Dedifferentiated amniotic fluid mesenchymal stem cell (primary cell): ENCODE measurements around the gene SLC25A30.
"Not testable (repeated sequence)": the region's sequence is repeated elsewhere in the genome, so short reads cannot be mapped to it uniquely, and the experiment has no call there.

Source experiments
- DNase-seq: peaks from one replicate; pipeline ENCODE4 v3.0.0-alpha.2; 2016; ENCODE audit errors: extremely low spot score

SLC25A30 gene

DNA sequence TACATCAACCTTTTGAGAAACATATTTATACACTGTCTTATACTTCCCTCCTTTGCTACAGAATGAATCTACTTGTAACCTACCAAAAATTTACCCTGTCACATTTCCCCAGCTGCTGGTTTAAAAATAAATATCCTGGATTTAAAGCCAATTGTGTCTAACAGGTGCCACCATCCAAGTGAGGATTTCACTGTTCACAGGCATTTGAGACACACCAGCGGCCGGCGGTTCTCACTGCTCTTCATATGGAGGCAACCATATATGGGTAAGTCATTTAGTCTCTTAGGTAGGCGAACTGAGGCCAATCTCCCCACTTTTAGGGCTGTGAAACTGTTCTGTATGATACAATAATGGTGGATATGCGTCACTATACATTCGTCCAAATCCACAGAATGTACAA is 26.2 kb downstream of the SLC25A30 start:
- no peak for DNase-seq

DNA sequence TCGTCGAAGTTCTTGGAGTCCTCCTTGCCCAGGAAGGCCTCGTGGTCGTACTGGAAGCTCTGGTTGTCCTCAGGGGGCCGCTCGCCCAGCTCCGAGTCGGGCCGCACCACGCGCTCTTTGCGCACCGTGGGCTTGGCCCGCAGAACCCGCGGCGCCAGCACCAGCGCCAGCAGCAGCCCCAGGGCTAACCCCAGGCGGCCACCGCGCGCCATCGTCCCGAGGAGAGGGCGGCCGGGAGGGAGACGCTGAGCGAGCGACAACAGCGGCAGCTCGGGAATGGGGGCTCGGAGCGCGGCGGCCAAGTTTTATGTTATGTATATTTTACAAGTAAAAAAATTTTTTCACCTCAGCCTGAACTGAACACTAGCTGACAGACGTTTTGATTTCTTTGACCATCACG is 27.0 kb downstream of the SLC25A30 start:
- not testable (repeated sequence) for DNase-seq

DNA sequence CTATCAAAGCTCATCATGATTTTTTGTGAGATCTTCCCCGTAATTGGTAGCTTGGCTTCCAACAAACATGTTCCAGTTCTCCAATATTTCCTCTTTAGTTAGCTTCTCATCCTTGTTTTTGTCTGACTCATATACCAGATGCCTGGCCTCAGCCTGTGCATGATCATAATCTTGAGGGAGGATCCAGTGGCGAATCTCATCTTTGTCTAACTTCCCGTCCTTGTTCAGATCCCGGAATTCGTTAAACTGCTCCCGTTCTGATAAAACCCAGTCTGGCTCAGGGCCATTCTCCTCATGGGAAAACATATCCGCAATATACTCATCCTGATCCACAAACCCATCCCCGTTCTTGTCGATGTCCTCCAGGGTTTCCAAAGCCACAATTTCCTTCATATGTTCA is 27.8 kb downstream of the SLC25A30 start:
- DNase-seq: not testable (repeated sequence)

DNA sequence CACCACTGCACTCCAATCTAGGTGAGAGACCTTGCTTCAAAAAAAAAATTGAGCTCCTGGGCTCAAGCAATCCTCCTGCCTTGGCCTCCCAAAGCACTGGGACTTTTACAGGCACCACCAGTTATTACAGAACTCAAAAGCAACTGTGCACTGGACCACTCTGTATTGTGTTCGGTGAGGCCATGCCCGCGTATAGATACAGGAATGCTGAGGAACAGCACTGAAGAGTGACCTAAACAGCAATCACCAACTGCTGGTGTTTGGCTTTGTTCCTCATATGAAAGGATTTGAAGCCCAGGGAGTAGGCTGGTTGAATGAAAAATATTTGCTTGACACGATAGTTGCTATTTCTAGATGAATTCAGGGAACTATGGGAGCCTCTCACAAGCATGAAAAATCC is 29.5 kb downstream of the SLC25A30 start:
- no peak for DNase-seq

DNA sequence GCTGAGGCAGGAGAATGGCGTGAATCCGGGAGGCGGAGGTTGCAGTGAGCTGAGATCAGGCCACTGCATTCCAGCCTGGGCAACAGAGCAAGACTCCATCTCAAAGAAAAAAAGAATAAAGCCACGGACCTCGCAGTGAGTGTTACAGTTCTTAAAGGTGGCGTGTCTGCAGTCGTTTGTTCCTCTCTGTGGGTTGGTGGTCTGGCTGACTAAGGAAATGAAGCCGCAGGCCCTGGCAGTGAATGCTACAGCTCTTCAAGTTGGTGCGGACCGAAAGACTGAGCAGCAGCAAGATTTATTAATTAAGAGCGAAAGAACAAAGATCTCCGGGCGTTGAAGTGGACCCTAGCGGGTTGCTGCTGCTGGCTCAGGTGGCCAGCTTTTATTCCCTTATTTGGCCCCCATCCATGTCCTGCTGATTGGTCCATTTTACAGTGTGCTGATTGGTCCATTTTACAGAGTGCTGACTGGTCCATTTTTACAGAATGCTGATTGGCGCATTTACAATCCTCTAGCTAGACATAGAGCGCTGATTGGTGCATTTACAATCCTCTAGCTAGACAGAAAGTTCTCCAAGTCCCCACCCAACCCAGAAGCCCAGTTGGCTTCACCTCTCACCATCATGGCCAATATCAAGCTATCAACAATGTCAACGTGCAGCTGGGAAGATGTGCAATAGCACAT is 31.1 kb downstream of the SLC25A30 start:
- DNase-seq: not testable (repeated sequence)

DNA sequence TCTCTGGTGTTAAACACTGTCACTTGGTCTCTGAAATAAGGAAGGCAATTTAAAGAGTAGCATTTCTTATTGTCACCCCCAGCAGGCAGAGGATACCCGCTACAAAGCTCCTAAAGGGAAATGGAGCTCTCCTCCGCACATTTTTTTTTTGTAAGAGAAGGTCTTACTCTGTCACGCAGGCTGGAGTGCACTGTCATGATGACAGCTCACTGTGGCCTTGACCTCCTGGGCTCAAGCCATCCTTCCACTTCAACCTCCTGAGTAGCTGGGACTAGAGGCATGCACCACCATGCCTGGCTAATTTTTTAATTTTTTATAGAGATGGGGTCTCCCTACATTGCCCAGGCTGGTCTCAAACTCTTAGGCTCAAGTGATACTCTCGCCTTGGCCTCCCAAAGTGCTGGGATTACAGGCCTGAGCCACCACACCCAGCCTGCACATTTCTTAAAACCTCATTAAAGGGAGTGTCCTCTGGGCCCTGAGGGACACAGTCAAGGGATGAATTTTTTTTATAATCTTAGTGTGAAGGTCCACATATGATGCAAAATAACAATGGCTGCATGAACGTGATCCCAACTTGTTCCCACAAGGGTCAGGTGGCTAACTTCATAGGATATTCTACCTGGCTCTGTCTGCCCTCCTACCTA is 32.1 kb downstream of the SLC25A30 start:
- DNase-seq: no peak

DNA sequence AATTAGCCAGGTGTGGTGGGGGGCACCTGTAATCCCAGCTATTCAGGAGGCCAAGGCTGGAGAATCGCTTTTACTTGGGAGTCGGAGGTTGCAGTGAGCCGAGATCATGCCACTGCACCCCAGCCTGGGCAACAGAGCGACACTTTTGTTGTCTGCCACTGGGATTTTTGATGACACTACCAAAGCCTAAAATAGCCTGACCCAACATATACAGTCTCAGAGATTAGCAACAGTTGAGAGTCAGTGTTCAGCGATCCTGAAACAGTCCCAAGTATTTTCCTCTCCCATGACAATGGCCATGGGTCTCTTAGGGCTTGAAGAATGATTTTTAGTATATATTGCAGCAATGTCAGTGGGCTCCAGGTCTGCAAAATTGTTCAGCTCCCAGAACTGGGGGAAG is 32.9 kb downstream of the SLC25A30 start:
- no peak for DNase-seq

DNA sequence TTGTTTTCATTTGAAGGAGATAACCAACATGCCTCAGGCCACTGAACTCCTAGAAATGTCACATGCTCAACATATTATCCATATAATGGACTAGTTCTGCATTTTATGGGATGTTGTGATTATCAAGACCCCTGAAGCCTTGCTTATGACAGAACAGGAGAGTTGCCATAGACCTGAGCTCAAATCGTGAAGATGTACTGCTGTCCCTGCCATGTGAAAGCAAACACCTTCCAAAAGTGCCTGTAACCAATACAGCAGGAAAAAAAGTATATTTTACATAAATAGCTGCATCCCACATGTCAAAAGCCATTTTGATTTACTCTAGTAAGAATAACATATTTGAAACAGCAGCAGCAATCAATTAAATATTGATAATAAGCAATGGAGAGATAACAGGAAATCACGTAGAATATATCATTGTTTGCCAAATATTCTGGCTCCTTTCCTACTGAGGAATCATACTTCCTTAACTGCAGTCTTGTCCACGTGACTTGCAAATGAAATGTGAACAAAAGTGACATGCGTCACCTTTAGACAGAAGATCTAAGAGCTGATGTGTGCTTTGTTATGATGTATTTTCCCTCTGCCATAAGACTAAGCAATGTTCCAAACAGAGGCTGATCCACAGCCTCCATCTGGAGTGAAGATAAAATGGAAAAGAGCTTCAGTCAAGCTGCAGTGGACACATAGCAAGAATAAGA is 33.5 kb downstream of the SLC25A30 start:
- no peak for DNase-seq

DNA sequence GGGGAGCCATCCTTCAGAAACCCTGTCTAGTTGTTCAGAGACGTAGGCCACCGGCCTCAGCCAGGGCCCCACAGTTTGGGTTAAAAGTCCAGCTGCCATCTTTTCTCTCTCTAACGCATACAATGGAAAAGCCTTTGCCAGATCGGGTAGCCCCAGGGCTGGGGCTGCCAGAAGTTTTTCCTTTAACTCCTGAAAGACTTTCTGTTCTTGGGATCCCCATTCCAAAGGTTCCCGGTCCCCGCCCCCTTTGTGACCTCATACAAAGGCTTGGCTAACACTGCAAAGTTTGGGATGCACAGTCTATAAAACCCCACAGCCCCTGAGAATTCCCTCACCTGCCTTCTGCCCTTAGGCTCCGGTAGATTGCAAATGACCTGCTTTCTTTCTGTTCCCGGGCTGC is 35.4 kb downstream of the SLC25A30 start:
- not testable (repeated sequence) for DNase-seq

DNA sequence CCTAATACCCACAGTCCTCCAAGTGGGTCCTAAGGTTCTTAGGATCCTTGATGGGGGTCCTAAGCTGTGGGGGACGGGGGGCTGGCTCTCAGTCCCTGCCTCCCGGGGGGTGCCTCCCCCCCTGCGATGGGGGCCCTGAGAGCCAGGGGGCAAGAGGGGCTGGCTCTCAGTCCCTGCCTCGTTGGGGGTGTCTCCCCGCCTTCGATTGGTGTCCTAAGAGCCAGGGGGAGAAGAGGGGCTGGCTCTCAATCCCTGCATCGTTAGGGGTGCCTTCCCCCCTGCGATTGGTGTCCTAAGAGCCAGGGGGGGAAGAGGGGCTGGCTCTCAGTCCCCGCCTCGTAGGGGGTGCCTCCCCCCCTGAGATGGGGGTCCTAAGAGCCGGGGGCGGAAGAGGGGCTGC is 37.0 kb downstream of the SLC25A30 start:
- DNase-seq: no peak

DNA sequence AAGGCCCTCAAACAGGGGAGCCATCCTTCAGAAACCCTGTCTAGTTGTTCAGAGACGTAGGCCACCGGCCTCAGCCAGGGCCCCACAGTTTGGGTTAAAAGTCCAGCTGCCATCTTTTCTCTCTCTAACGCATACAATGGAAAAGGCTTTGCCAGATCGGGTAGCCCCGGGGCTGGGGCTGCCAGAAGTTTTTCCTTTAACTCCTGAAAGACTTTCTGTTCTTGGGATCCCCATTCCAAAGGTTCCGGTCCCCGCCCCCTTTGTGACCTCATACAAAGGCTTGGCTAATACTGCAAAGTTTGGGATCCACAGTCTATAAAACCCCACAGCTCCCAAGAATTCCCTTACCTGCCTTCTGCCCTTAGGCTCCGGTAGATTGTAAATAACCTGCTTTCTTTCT is 37.5 kb downstream of the SLC25A30 start:
- not testable (repeated sequence) for DNase-seq

DNA sequence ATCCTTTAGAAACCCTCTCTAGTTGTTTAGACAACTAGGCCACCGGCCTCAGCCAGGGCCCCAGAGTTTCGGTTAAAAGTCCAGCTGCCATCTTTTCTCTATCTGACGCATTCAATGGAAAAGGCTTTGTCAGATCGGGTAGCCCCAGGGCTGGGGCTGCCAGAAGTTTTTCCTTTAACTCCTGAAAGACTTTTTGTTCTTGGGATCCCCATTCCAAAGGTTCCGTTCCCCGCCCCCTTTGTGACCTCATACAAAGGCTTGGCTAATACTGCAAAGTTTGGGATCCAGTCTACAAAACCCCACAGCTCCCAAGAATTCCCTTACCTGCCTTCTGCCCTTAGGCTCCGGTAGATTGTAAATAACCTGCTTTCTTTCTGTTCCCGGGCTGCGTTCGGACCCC is 38.7 kb downstream of the SLC25A30 start:
- not testable (repeated sequence) for DNase-seq

DNA sequence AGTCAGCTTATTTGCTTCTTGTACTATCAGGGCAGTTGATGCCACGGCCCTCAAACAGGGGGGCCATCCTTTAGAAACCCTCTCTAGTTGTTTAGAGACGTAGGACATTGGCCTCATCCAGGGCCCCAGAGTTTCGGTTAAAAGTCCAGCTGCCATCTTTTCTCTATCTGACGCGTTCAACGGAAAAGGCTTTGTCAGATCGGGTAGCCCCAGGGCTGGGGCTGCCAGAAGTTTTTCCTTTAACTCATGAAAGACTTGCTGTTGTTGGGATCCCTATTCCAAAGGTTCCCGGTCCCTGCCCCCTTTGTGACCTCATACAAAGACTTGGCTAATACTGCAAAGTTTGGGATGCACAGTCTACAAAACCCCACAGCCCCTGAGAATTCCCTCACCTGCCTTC is 39.4 kb downstream of the SLC25A30 start:
- DNase-seq: not testable (repeated sequence)

DNA sequence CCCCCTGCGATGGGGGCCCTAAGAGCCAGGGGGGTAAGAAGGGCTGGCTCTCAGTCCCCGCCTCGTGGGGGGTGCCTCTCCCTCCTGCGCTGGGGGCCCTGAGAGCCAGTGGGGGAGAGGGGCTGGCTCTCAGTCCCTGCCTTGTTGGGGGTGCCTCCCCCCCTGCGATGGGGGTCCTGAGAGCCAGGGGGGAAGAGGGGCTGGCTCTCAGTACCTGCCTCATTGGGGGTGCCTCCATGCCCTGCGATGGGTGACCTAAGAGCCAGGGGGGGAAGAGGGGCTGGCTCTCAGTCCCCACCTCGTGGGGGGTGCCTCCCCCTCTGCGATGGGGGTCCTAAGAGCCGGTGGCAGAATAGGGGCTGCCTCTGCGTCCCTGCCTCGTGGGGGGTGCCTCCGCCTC is 40.9 kb downstream of the SLC25A30 start:
- not testable (repeated sequence) for DNase-seq

DNA sequence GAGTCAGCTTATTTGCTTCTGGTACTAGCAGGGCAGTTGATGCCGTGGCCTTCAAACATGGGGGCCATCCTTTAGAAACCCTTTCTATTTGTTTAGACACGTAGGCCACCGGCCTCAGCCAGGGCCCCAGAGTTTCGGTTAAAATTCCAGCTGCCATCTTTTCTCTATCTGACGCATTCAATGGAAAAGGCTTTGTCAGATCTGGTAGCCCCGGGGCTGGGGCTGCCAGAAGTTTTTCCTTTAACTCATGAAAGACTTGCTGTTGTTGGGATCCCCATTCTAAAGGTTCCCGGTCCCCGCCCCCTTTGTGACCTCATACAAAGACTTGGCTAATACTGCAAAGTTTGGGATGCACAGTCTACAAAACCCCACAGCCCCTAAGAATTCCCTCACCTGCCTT is 41.5 kb downstream of the SLC25A30 start:
- not testable (repeated sequence) for DNase-seq

DNA sequence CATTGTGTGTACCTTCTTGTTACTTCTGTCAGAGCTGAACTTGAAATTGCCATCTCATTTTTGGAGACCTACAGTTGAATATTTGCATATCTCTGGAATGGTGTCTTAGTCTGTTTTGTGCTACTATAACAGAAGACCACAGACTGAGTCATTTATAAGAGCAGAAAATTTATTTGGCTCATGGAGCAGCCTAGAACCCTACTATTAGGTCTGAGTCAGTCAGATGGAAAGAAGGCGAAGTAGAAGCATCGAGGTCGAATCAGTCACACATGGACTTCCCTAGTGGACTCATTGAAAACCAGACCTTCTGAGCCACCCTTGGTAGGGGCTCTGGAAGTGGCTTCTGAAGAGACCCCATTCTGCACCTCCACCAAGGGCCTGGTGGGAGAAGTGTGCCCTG is 43.3 kb downstream of the SLC25A30 start:
- DNase-seq: no peak

DNA sequence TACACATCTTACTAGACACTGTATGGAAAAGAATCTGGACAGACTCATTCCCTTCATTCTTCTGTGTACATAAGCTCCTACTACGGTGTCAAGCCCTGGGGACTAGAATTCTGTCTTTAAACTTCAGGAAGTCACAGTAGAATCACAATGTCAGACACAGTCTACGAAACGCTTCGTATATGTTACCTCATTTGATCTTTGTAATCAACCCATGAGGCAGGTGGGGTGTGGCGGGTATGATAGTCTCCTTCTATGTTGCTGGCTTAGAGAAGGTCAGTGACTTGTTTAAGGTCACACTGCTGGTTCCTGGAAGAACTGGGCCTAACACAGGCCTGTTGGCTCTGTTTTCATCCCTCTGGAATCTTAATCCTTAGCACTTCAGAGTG is 45.0 kb downstream of the SLC25A30 start:
- DNase-seq: no peak

DNA sequence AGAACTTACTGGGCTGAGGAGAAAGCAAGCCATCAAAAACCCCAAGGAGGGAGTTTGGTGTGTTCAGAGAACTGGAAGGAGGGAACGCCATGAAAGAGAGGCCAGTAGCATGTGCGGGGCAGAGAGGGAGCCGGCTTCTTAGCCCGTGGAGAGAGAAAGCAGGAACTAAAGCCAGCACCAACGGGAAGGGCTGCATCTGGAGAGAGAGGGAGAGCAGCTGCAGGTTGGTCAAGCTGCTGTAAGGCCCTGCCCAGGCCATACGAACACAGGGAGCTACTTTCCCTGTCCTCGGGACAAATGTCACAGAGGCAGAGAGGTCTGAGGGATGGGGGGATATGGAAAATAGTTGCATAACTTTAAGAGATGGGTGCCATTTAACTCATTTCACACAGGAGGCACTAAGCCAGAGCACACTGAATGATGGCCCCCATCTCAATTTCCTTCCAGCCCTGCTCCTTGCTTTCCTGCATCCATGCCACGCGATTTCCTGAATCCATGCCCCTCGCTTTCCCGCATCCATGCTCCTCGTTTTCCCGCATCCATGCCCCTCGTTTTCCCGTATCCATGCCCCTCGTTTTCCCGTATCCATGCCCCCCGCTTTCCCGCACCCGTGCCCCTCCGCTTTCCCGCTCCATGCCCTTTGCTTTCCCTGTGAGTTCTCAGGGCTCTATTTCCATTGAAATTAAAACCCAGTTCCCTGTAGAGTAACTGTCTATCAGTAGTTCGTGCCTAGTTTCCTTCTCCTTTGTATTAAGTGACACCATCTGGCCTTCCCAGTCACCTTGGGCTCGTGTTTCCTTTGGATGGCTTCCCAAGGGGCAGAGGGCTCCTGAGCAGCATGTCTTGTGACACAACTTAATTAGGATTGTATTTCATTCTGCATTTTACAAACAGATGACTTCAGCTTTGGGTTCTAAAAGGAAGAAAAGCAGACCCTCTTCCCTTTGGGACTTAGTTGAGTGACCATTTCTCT is 45.7 kb downstream of the SLC25A30 start:
- DNase-seq: no peak

DNA sequence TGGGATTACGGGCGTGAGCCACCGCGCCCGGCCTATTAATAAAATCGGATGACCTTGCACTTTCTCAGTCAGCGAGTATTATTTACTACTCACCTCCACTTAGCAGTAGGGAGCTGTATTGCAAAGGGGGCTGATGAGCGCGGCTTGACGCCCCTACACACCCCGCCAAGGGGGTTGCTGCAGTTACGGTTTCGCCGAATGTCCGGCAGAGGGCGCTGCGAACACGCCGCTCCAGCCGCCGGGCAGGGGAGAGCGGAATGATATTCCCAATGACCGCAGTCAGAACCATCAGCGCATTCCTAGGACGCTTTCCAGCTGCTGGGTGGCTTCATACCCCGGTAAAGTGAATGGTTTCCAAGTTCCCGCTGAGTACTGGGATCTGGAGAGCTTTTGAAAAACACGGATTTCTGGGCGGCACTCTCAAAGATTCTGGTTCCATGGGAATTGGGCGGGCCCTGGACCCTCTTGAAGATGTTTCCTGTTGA is 47.2 kb downstream of the SLC25A30 start:
- DNase-seq: peak; percentile 71

DNA sequence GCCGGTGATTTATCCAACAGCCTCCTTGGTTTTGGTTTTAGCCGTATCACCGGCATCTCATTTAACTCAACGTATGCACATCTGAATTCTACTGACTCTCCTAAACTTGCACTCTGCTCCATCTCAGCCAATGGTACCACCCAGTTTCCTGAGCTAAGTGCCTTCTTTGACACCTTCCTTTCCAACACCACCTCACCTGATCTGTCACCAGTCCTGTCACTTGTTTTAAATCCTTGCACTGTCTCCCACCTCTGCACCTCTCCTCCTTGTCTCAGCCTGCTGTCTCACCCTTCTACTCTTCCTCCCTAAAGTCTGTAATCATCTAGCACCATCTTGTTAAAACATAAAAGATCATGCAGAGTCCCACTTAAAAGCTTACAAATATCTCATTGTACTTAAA is 49.1 kb downstream of the SLC25A30 start:
- DNase-seq: no peak

DNA sequence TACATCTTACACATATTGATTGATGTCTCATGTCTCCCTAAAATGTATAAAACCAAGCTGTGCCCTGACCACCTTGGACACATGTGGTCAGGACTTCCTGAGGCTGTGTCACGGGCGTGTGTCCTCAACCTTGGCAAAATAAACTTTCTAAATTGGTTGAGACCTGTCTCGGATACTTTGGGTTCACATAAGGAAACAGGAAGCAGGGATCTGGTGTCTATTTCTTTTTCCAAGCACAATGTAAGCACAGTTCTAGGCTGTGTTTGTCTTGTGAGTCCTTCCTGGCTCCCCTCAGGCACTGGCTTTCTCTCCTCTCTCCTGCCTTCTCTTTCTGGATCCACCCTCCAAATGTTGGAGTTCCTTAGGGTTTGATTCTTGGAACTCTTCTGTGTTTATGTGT is 49.6 kb downstream of the SLC25A30 start:
- DNase-seq: no peak

DNA sequence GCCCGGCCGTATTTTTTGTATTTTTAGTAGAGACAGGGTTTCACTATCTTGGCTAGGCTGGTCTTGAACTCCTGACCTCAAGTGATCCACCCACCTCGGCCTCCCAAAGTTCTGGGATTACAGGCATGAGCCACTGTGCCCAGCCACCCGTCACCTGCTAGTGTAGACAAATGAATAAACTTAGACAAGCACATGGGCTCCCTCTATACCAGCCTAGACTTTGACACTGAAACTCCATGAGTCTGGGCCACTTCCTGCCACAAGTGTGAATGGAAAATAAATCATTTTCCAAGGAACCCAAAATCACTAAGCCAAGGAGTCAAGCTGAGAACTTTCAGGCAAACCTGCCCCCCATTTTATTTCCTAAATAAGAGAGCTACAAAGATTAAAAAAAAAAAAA is 50.2 kb downstream of the SLC25A30 start:
- no peak for DNase-seq
